OCI-LY1 (cell line): ENCODE results near the gene PREX1.

ENCODE experiments used
- H2AFZ ChIP-seq: fragments of 200-600 bp; sonication (generic), shearing (Covaris generic); 2 replicates; pipeline ENCODE4 v1.6.0; 2014; ENCODE audit warnings: antibody characterized with exemption, mild to moderate bottlenecking, low read length
- H3F3A ChIP-seq: fragments of 200-600 bp; sonication (generic), shearing (Covaris generic); 2 replicates; pipeline ENCODE4 v1.6.0; 2014; ENCODE audit warnings: mild to moderate bottlenecking, antibody characterized with exemption, low read length, moderate library complexity; ENCODE audit not compliant: insufficient read depth
- H3K27ac ChIP-seq: fragments of 200-600 bp; sonication (generic); 2 replicates; pipeline ENCODE4 v1.5.1; 2014; ENCODE audit warnings: low read length, mixed run types, mild to moderate bottlenecking, low read depth; ENCODE audit not compliant: poor library complexity, severe bottlenecking
- H3K27me3 ChIP-seq: fragments of 200-600 bp; sonication (generic); 2 replicates; pipeline ENCODE4 v1.6.0; 2014; ENCODE audit warnings: antibody characterized with exemption, mild to moderate bottlenecking, low read length, moderate library complexity; ENCODE audit not compliant: insufficient read depth
- H3K36me3 ChIP-seq: fragments of 200-600 bp; sonication (generic); 2 replicates; pipeline ENCODE4 v1.6.1; 2014; ENCODE audit warnings: mild to moderate bottlenecking, antibody characterized with exemption, low read length, moderate library complexity, mixed read lengths; ENCODE audit not compliant: insufficient read depth
- H3K4me1 ChIP-seq: fragments of 200-600 bp; sonication (generic); 2 replicates; pipeline ENCODE4 v1.5.1; 2014; ENCODE audit warnings: mild to moderate bottlenecking, low read length, moderate library complexity; ENCODE audit not compliant: insufficient read depth, severe bottlenecking
- H3K4me2 ChIP-seq: fragments of 200-600 bp; sonication (generic), shearing (Covaris generic); 2 replicates; pipeline ENCODE4 v1.6.1; 2014; ENCODE audit warnings: low read length
- H3K4me3 ChIP-seq: fragments of 200-600 bp; sonication (generic); 2 replicates; pipeline ENCODE4 v1.5.1; 2014; ENCODE audit warnings: low read length, low read depth, mild to moderate bottlenecking, mixed read lengths; ENCODE audit not compliant: poor library complexity, severe bottlenecking
- H3K79me2 ChIP-seq: fragments of 200-600 bp; shearing (Covaris generic); 2 replicates; pipeline ENCODE4 v1.6.1; 2016; ENCODE audit warnings: mixed run types, low read length, mixed read lengths; ENCODE audit not compliant: insufficient read depth
- H3K9ac ChIP-seq: fragments of 200-600 bp; sonication (generic), shearing (Covaris generic); 2 replicates; pipeline ENCODE4 v1.6.1; 2014; ENCODE audit warnings: mild to moderate bottlenecking, low read length, mixed read lengths
- H3K9me2 ChIP-seq: fragments of 200-600 bp; sonication (generic), shearing (Covaris generic); 2 replicates; pipeline ENCODE4 v1.6.1; 2014; ENCODE audit warnings: low read depth, mild to moderate bottlenecking, low read length, mixed read lengths
- H3K9me3 ChIP-seq: fragments of 200-600 bp; shearing (Covaris generic); 2 replicates; pipeline ENCODE4 v1.6.1; 2014; ENCODE audit warnings: low read length, mixed read lengths
- H4K20me1 ChIP-seq: fragments of 200-600 bp; sonication (generic), shearing (Covaris generic); 2 replicates; pipeline ENCODE4 v1.6.0; 2016; ENCODE audit warnings: mild to moderate bottlenecking, low read length; ENCODE audit not compliant: insufficient read depth
- EZH2 ChIP-seq: fragments of 200-600 bp; sonication (generic), shearing (Covaris generic); IDR thresholded peaks from 2 replicates; pipeline ENCODE4 v1.8.0; 2017; ENCODE audit warnings: borderline replicate concordance, mixed run types, mild to moderate bottlenecking, antibody characterized with exemption, low read length, moderate library complexity, mixed read lengths
- TF ChIP-seq, protein P1 (sequence below): fragments of 200-600 bp; sonication (generic), shearing (Covaris generic); IDR thresholded peaks from 2 replicates; pipeline ENCODE4 v1.5.1; 2017; ENCODE audit warnings: mild to moderate bottlenecking, antibody characterized with exemption, low read length, moderate library complexity, mixed read lengths

The PREX1 gene

DNA sequence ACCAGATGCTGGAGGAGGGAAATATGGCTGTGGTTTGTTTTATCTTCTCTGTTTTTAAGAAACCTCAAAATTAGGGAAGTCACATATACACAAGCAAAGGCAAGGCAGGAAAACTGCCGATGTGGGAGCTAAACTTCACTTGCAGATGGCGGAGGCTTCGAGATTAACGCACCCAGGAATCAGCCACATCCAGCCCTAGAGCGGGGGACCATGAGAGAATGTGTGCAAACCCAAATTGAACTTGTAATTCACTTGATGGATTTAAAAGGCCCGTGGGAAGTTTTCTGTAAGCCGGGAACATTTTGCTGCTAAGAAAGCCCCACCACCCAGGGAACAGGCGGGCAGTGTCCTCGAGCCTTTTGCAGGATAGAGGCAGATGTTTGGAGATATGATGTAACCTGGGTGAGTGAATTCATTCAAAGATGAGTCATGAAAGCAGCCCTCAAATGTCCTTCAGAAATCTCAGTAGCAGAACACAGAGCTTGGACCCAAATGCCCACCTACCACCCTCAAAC, 39.9 kb downstream of the PREX1 start:
- Histone ChIP-seq H3K9me2 (no peaks in the 10 kb centered on the region), H3K27me3 (0 out of 2 replicates have a peak, but pooled peaks cover 4% of the 10 kb centered on the region), H3K4me2 (no peak overlapping the region), H3K9ac (no peak overlapping the region), H3F3A (no peaks in the 10 kb centered on the region), H3K36me3 (no peaks in the 10 kb centered on the region), H3K27ac (no peak overlapping the region), H3K4me3 (no peak overlapping the region), H2AFZ (no peak overlapping the region), H3K9me3 (no peaks in the 10 kb centered on the region), H3K4me1 (no peaks in the 10 kb centered on the region), H3K79me2 (no peaks in the 10 kb centered on the region), H4K20me1 (no peaks in the 10 kb centered on the region)
- TF ChIP-seq, protein P1, sequence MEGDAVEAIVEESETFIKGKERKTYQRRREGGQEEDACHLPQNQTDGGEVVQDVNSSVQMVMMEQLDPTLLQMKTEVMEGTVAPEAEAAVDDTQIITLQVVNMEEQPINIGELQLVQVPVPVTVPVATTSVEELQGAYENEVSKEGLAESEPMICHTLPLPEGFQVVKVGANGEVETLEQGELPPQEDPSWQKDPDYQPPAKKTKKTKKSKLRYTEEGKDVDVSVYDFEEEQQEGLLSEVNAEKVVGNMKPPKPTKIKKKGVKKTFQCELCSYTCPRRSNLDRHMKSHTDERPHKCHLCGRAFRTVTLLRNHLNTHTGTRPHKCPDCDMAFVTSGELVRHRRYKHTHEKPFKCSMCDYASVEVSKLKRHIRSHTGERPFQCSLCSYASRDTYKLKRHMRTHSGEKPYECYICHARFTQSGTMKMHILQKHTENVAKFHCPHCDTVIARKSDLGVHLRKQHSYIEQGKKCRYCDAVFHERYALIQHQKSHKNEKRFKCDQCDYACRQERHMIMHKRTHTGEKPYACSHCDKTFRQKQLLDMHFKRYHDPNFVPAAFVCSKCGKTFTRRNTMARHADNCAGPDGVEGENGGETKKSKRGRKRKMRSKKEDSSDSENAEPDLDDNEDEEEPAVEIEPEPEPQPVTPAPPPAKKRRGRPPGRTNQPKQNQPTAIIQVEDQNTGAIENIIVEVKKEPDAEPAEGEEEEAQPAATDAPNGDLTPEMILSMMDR: no peak
- no peak for TF ChIP-seq EZH2

DNA sequence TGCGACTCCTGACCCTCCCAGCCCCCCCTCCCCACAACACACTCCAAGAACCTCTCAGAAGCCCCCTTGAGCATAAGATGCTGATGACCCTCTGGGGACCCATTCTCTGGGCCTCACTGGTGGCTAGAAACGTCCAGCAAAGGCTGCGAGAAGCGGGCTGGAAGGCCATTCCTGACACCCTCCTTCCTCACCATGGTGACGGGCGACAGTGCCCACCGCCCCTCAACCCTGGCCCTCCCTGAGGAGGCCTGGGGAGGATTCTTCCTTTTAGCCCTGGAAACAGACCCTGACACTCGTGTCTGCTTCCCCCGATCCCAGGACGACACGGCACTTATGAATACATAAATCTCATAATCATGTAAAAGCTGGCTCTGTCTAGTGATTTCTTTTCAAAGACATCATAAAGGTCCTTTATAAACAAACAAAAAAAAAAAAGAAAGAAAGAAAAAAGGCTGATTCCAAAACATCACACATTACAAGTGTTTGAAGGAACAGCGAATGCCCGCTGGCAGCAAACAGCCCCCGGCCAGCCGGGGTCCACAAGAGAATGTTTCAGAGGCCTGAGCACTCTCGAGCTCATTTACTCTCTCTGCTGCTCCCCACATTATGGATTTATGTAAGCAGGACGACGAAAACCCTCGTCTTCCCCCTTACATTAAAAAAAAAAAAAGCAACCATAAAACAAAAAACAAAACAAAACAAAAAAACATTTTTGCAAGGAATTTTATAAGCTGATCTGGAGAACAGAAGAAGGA, 40.7 kb downstream of the PREX1 start:
- 0 out of 2 replicates have a peak, but pooled peaks cover 4% of the 10 kb centered on the region for H3K27me3 ChIP-seq
- no peak overlapping the region for H3K4me3 ChIP-seq
- no peak overlapping the region for H3K9ac ChIP-seq
- no peaks in the 10 kb centered on the region for H3K4me1 ChIP-seq
- H4K20me1 ChIP-seq: no peaks in the 10 kb centered on the region
- H3K36me3 ChIP-seq: no peaks in the 10 kb centered on the region
- TF ChIP-seq, protein P1: no peak
- no peak for TF ChIP-seq EZH2
- no peaks in the 10 kb centered on the region for H3K9me3 ChIP-seq
- H2AFZ ChIP-seq: no peak overlapping the region
- no peaks in the 10 kb centered on the region for H3K79me2 ChIP-seq
- no peak overlapping the region for H3K27ac ChIP-seq
- H3K9me2 ChIP-seq: no peaks in the 10 kb centered on the region
- no peaks in the 10 kb centered on the region for H3F3A ChIP-seq
- no peak overlapping the region for H3K4me2 ChIP-seq

DNA sequence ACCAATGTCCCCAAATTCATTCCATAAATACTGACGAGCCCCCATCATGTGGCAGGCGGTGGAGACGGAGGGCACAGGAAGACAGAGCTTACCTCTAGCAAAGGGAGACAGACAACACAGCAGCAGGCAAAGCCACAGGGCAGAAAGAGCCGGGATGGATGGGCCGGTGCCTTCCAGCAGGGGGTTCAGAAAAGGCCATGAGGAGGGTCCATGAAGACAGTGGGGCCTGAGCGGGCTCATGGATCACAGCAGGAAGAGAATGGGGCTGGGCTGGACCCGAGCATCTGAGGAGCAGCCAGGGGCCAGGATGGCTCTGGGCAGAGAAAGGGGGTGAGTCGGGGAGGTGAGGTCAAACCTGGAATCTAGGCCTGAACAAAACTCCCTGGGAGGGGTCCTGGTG, 42.0 kb downstream of the PREX1 start:
- H3K36me3 ChIP-seq: no peaks in the 10 kb centered on the region
- H3F3A ChIP-seq: no peaks in the 10 kb centered on the region
- H3K4me3 ChIP-seq: no peak overlapping the region
- H3K4me2 ChIP-seq: no peak overlapping the region
- H3K9ac ChIP-seq: no peak overlapping the region
- H3K4me1 ChIP-seq: no peaks in the 10 kb centered on the region
- H3K27ac ChIP-seq: no peak overlapping the region
- H3K79me2 ChIP-seq: no peaks in the 10 kb centered on the region
- no peaks in the 10 kb centered on the region for H4K20me1 ChIP-seq
- TF ChIP-seq, protein P1: no peak
- no peak for TF ChIP-seq EZH2
- no peak overlapping the region for H2AFZ ChIP-seq
- H3K9me3 ChIP-seq: no peaks in the 10 kb centered on the region
- no peaks in the 10 kb centered on the region for H3K9me2 ChIP-seq
- 0 out of 2 replicates have a peak, but pooled peaks cover 4% of the 10 kb centered on the region for H3K27me3 ChIP-seq
